Calu3 (cell line): ENCODE measurements around the gene TTC34. TPM values are rescaled to one million over a fixed set of nuclear protein-coding genes. Genes with fewer than 3 reads are reported as not detected.
A peak's percentile ranks its signal among the peaks of the same experiment; 100 is the strongest.

Experiments
- BruUV-seq: library from RNA; stranded (reverse); fragments of 400-500 nt; replicated peaks from 2 replicates; lab custom pipeline; 2021; lab: Mats Ljungman, UMichigan
- CTCF ChIA-PET: fragments of 300-600 bp; sonication (Branson Sonifier 250); formaldehyde crosslinking; loops from one replicate; lab custom pipeline; 2022; ENCODE audit warnings: antibody characterized with exemption; lab: Charles Lee
- DNase-seq: peaks from one replicate; pipeline ENCODE4 v3.0.0; 2022
- H3K27ac Mint-ChIP-seq: one replicate; pipeline ENCODE4 v1.8.0; 2022; ENCODE audit warnings: mixed read lengths; ENCODE audit not compliant: unreplicated experiment
- H3K27me3 Mint-ChIP-seq: one replicate; pipeline ENCODE4 v1.8.0; 2022; ENCODE audit warnings: mixed read lengths; ENCODE audit not compliant: unreplicated experiment
- H3K36me3 Mint-ChIP-seq: one replicate; pipeline ENCODE4 v1.8.0; 2022; ENCODE audit warnings: mild to moderate bottlenecking, moderate library complexity, mixed read lengths; ENCODE audit not compliant: insufficient read depth, unreplicated experiment
- H3K4me1 Mint-ChIP-seq: one replicate; pipeline ENCODE4 v1.8.0; 2022; ENCODE audit warnings: mild to moderate bottlenecking, low read depth, mixed read lengths; ENCODE audit not compliant: unreplicated experiment
- H3K4me3 Mint-ChIP-seq: one replicate; pipeline ENCODE4 v1.8.0; 2022; ENCODE audit warnings: mild to moderate bottlenecking, low read depth, moderate library complexity, mixed read lengths; ENCODE audit not compliant: unreplicated experiment
- H3K9me3 Mint-ChIP-seq: one replicate; pipeline ENCODE4 v1.8.0; 2022; ENCODE audit warnings: low read depth, mixed read lengths; ENCODE audit not compliant: unreplicated experiment
- intact Hi-C: fragments of 100-400 bp; cut with micrococcal nuclease; formaldehyde crosslinking; loops from one replicate; pipeline ENCODE4 v1.10.0; 2022; ENCODE audit not compliant: unreplicated experiment
- total RNA-seq: library from RNA; stranded (reverse); gene quantifications from 2 replicates; pipeline ENCODE4 v1.2.3, GENCODE V29; 2022
- TF ChIP-seq, protein P1 (sequence below): fragments of 200-600 bp; IDR thresholded peaks from one replicate; pipeline ENCODE4 v1.8.0; 2022; ENCODE audit warnings: antibody characterized with exemption; ENCODE audit not compliant: unreplicated experiment

The TTC34 gene
- total RNA-seq, 1 experiment from 2014 or later, result 1.3 TPM

DNA sequence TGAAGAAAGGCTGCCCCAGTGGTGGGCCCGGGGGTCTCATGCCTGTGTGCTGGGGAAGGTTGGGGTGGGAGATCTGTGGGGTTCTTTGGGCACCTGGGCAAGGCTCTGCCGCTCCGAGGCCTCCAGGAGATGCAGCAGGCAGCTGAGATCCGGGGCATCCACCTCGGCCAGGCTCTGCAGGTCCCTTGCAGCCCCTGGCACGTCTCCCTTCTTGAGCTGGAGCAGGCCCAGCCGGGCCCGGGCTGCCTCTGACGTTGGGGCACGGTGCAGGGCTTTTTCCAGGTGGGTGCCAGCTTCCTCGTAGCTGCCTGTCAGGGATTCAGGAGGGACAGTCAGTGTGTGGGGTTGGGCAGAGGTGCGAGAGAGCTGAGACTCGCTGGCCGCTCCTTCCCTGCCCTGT is 157.3 kb downstream of the TTC34 start:
- TF ChIP-seq, protein P1, sequence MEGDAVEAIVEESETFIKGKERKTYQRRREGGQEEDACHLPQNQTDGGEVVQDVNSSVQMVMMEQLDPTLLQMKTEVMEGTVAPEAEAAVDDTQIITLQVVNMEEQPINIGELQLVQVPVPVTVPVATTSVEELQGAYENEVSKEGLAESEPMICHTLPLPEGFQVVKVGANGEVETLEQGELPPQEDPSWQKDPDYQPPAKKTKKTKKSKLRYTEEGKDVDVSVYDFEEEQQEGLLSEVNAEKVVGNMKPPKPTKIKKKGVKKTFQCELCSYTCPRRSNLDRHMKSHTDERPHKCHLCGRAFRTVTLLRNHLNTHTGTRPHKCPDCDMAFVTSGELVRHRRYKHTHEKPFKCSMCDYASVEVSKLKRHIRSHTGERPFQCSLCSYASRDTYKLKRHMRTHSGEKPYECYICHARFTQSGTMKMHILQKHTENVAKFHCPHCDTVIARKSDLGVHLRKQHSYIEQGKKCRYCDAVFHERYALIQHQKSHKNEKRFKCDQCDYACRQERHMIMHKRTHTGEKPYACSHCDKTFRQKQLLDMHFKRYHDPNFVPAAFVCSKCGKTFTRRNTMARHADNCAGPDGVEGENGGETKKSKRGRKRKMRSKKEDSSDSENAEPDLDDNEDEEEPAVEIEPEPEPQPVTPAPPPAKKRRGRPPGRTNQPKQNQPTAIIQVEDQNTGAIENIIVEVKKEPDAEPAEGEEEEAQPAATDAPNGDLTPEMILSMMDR, result no peak
- CTCF ChIA-PET, result no interaction called here
- no TSS peak for BruUV-seq
- no peak for DNase-seq
- Mint-ChIP-seq H3K4me1 (no peaks in the 10 kb centered on the region), H3K4me3 (no peak overlapping the region), H3K27ac (no peak overlapping the region), H3K9me3 (peaks cover 9% of the 10 kb centered on the region), H3K27me3 (peaks cover 25% of the 10 kb centered on the region), H3K36me3 (peaks cover 5% of the 10 kb centered on the region)
- intact Hi-C loops, result no loop called here

DNA sequence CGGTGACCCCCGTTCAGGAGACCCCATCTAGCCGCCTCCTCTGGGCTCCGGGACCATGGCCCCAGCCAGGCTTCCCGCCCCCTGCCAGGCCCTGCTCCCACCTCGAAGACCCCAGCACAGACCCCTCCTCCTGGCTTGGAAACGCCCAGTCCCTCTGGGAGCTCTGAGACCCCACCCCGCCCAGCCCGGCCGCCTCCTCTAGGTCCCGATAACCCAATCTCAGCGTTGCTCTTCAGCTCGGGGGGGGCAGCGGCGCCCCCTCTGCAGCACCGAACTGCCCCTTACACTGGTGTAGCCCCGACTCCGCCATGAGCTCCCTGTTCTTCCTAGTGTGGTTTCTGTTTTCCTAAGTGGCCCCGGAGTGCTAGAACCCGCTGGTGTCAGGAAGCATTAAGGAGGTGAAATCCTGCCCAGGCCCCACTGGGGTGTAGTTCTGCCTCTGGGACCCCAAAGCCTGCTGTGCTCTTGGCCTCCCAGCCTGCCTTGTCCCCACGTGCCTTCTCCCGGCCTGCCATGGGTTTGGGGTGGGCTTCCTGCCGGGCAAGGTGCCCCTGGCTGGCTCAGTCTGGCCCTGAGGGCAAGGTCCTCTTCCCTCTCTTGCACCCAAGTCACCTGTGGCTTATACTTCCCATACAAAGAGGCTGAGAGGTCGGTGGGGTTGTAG is 157.9 kb downstream of the TTC34 start:
- Mint-ChIP-seq H3K36me3 (peaks cover 5% of the 10 kb centered on the region), H3K27ac (no peak overlapping the region), H3K4me1 (no peaks in the 10 kb centered on the region), H3K9me3 (peaks cover 9% of the 10 kb centered on the region), H3K27me3 (peaks cover 25% of the 10 kb centered on the region), H3K4me3 (peak overlapping the region; percentile 60)
- intact Hi-C loops, result no loop called here
- CTCF ChIA-PET, result no interaction called here
- DNase-seq, result no peak
- TF ChIP-seq, protein P1, result no peak
- no TSS peak for BruUV-seq

DNA sequence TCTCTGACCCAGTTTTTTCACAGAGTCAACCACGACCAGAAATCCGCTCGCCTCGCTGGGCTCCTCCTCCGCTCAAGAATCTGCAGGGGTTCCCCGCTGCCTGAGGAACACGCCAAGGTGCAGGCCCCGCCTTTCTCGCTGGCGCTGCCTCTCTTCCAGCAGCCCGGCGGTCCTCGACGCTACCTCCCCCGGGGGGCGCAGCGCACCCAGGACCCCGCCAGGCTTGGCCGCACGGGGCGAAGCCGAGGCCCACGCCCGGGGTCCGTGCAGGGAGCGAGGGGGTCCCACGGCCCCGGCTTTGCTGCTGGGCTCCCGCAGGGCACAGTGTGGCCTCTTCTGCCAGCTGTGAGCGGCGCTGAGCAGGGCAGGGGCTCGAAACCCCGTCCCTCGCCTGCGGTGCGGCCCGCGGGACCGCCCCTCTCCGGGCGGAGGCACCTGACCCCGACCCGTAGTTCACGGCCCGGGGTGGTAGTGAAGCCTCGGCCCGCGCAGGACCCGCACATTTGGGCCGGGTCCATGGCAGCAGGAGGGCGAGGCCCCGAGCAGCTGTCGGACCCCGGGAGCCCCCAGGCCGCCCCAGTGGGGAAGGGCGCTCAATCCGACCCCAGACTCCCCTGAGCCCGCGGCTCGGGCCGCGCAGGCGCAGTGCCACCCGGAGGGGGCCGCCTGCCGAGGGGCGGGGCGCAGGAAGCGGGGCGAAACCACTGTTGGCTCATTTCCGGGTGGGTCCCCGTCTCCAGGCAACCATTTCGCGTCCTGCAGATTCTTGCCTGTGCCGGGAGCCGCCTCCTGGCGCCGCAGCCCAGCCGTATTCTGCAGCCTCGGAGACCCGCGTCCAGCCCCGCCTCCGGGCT is 158.7 kb downstream of the TTC34 start:
- intact Hi-C loops, result no loop called here
- no TSS peak for BruUV-seq
- peak overlapping the region; percentile 75 for H3K4me3 Mint-ChIP-seq
- H3K36me3 Mint-ChIP-seq, result peaks cover 5% of the 10 kb centered on the region
- CTCF ChIA-PET, result no interaction called here
- peaks cover 25% of the 10 kb centered on the region for H3K27me3 Mint-ChIP-seq
- H3K9me3 Mint-ChIP-seq, result peaks cover 5% of the 10 kb centered on the region
- no peak overlapping the region for H3K27ac Mint-ChIP-seq
- peak; percentile 88 for DNase-seq
- TF ChIP-seq, protein P1, result no peak
- no peaks in the 10 kb centered on the region for H3K4me1 Mint-ChIP-seq

DNA sequence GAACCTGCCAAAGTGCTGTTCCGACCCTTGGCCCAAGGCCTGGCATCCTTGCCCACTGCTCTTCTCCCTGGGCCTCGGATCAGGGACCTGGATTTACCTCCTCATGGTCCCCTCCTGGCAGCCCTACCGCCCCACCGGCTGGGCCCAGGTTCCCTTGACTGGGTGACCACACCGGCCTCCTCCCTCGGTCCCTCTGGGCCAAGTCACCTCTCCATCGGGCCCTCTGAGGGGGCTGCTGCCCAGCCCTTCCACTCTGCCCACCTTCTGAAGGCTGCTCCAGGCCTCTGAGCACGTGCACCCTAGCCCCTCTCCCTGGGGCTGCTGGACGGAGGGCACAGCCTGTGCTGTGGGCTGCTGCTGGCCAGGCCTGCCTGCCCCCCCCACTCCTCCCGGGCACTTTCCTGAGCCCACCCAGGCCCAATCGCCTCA is 159.3 kb downstream of the TTC34 start:
- TF ChIP-seq, protein P1, result no peak
- CTCF ChIA-PET, result no interaction called here
- no peak overlapping the region for H3K27ac Mint-ChIP-seq

More for the DNA sequence above, 159.3 kb downstream of the TTC34 start:
- Mint-ChIP-seq H3K36me3 (peaks cover 5% of the 10 kb centered on the region), H3K4me1 (no peaks in the 10 kb centered on the region), H3K27me3 (peaks cover 25% of the 10 kb centered on the region), H3K4me3 (peak overlapping the region; percentile 75), H3K9me3 (peaks cover 4% of the 10 kb centered on the region)
- no TSS peak for BruUV-seq
- intact Hi-C loops, result no loop called here
- DNase-seq, result no peak
